Aorta (tissue), 5 donors: ENCODE data around the gene SNAI3. TPM values are rescaled to one million over a fixed set of nuclear protein-coding genes. Genes with fewer than 3 reads are reported as not detected.
A peak's percentile ranks its signal among the peaks of the same experiment; 100 is the strongest.

ENCODE experiments used
- ATAC-seq: fragments of 200-7000 bp; cut with Tn5 transposase; one replicate; pipeline ENCODE4 v1.9.1; 2022; ENCODE audit warnings: moderate library complexity; ENCODE audit not compliant: low FRiP score
- DNase-seq, 2 donors: peaks; one replicate each; pipeline ENCODE4 v3.0.0-alpha.2; 2020
- H3K27ac ChIP-seq, 2 donors: one replicate each; pipeline ENCODE4 v1.5.1; 2013; ENCODE audit warnings: low read length in 2 of 2, mild to moderate bottlenecking in 2 of 2, moderate library complexity in 2 of 2, control low read depth in 1 of 2, inconsistent platforms in 1 of 2, low read depth in 1 of 2
- H3K27me3 ChIP-seq, 2 donors: one replicate each; pipeline ENCODE4 v1.6.1; 2013; ENCODE audit warnings: control low read depth in 1 of 2, low read length in 1 of 2, mild to moderate bottlenecking in 1 of 2, moderate library complexity in 1 of 2; ENCODE audit not compliant: insufficient read depth in 2 of 2, control insufficient read depth in 1 of 2
- H3K36me3 ChIP-seq, 2 donors: one replicate each; pipeline ENCODE4 v1.6.1; 2013; ENCODE audit warnings: control low read depth in 1 of 2, low read length in 1 of 2, mild to moderate bottlenecking in 1 of 2; ENCODE audit not compliant: insufficient read depth in 2 of 2, control insufficient read depth in 1 of 2
- H3K4me1 ChIP-seq, 2 donors: one replicate each; pipeline ENCODE4 v1.6.1; 2013; ENCODE audit warnings: low read length in 2 of 2, control low read depth in 1 of 2, mild to moderate bottlenecking in 1 of 2, moderate library complexity in 1 of 2; ENCODE audit not compliant: insufficient read depth in 2 of 2, control insufficient read depth in 1 of 2
- H3K4me3 ChIP-seq, 2 donors: one replicate each; pipeline ENCODE4 v1.5.1; 2013; ENCODE audit warnings: low read length in 2 of 2, control low read depth in 1 of 2, mild to moderate bottlenecking in 1 of 2
- H3K9me3 ChIP-seq: one replicate; pipeline ENCODE4 v1.6.1; 2013; ENCODE audit warnings: mild to moderate bottlenecking, low read length; ENCODE audit not compliant: control insufficient read depth
- WGBS, 2 donors: extraction: QIAGEN DNeasy Blood & Tissue Kit; methylation state at CpG; one replicate each; pipeline ENCODE4 v1.1.7; 2013; 5-methylcytosine and 5-hydroxymethylcytosine counted together
- intact Hi-C, 2 donors: fragments of 100-400 bp; cut with DNase I; formaldehyde crosslinking; loops; one replicate each; pipeline versions ENCODE4 v1.14.2 to v1.15.0; 2022
- polyA plus RNA-seq, 2 donors: library from polyadenylated mRNA; stranded (reverse); fragments of 200-250 nt; gene quantifications; one replicate each; pipeline ENCODE4 v1.2.3, GENCODE V29; 2013
- total RNA-seq, 2 donors: library from RNA; stranded (reverse); fragmentation: NEBNext Ultra II Directional; extraction: Animal tissue kit (Norgen Biotek cat#: 25700); gene quantifications; one replicate each; pipeline ENCODE4 v1.2.1, GENCODE V29; 2021
- donor health status: healthy with polysubstance abuse.
- donor health status: Bipolar disorder and iron deficiency.
- donor health status: DM: no; HTN: no; CAD: no.
- donor health status: DM: no; HTN: no; CAD: no.
- donor health status: DM: yes; HTN: yes; CAD: no.

Gene SNAI3
- total and polyA plus RNA-seq, 4 donors = 0.27 to 1.6 (median 0.71) TPM; not detected in 1

GRCh38 chr16:88662222-88662842 is 24.0 kb downstream of the SNAI3 start:
- Histone ChIP-seq H3K27me3 (no peaks in the 10 kb centered on the region), H3K36me3 (no peaks in the 10 kb centered on the region), H3K4me3 (peak overlapping the region; percentile 52 to 80), H3K4me1 (no peaks in the 10 kb centered on the region), H3K9me3 (no peaks in the 10 kb centered on the region), H3K27ac (no peak overlapping the region)
- DNase-seq = peak; percentile 40 to 75
- intact Hi-C loops = loop anchor here in 1 of 2 donors (5.0 kb wide), 1 partner anchor 45 kb away; the partner anchor contains the start of genes CTU2 and RNF166
- WGBS, 2 donors = 1% methylated on average over 46 to 49 of the region's 49 CpGs
- ATAC-seq = no peak

DNA sequence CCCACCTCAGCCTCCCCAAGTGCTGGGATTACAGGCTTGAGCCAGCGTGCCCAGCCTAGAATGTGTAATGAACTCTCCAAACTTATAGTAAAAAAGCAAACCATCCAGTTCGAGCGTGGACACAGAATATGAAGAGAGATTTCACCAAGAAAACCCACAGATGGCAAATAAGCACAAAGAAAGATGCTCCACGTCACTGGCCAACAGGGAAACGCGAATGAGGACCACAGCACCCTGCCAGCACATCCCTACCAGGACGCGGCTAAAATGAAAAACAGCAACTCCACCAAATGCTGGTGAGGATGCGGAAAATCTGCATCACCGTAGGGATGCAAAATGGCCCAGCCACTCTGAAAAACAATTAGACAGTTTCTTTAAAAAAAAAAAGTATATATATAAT is 24.8 kb downstream of the SNAI3 start:
- ATAC-seq = no peak
- H3K9me3 ChIP-seq = no peaks in the 10 kb centered on the region
- no peaks in the 10 kb centered on the region for H3K36me3 ChIP-seq
- WGBS, 2 donors = 83 to 84% methylated on average over 10 of the region's 10 CpGs
- no peak overlapping the region for H3K27ac ChIP-seq
- no peak overlapping the region for H3K4me3 ChIP-seq
- intact Hi-C loops = loop anchor here in 1 of 2 donors (5.0 kb wide), 1 partner anchor 46 kb away; the partner anchor contains the start of genes CTU2 and RNF166
- no peaks in the 10 kb centered on the region for H3K27me3 ChIP-seq
- H3K4me1 ChIP-seq = no peaks in the 10 kb centered on the region
- DNase-seq = no peak

DNA sequence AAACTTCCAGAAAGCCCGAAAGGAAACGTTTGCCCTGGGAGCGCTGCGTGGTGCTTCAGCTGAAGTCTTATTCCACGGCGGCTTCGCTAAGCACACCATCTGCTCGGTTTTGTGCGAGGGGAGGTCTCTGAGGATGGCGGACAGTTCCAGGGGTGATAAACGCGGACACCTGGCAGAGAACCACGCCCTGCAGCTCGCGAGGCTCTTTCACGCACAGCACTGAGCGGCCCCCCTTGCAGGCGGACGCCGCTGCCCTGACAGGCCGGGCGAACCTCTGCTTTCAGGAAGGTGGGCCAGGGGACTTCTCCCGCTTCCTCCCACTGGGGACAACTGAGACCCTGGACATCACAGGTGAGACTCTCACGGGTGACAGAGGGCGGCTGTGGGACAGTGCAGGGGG is 27.1 kb downstream of the SNAI3 start:
- WGBS, 2 donors = 93 to 94% methylated on average over 25 of the region's 25 CpGs
- intact Hi-C loops = no loop called here
- no peak for ATAC-seq
- Histone ChIP-seq H3K27ac (no peak overlapping the region), H3K4me3 (no peak overlapping the region), H3K27me3 (no peaks in the 10 kb centered on the region), H3K9me3 (no peaks in the 10 kb centered on the region), H3K36me3 (peaks cover 0 to 2% of the 10 kb centered on the region in 2 donors), H3K4me1 (no peaks in the 10 kb centered on the region)
- peak in 1 of 2 donors; percentile 42 for DNase-seq

DNA sequence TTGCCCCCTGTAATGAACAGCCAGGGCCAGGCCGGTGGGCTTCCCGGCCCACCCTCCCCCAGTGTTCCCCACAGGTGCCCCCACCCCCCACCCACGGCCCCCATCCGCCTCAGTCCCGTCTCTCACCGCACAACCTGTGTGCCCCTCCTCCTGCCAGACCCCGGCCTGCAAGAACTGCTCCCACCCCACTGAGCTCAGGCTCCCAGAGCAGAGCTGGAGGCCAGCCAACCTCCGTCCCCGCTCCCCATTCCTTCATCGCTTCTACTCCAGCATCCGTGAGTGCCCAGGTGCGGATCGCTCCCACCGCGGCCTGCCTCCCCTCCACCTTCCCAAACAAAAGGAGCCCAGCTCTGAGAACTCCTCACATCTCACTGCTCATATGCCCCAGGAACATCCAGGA is 27.6 kb downstream of the SNAI3 start:
- no peaks in the 10 kb centered on the region for H3K4me1 ChIP-seq
- H3K4me3 ChIP-seq = no peak overlapping the region
- peak; percentile 40 to 75 for DNase-seq
- peaks cover 0 to 2% of the 10 kb centered on the region in 2 donors for H3K36me3 ChIP-seq
- intact Hi-C loops = no loop called here
- 88% methylated on average over 15 of the region's 15 CpGs for WGBS, 2 donors
- no peaks in the 10 kb centered on the region for H3K9me3 ChIP-seq
- no peak for ATAC-seq
- H3K27ac ChIP-seq = no peak overlapping the region
- no peaks in the 10 kb centered on the region for H3K27me3 ChIP-seq

DNA sequence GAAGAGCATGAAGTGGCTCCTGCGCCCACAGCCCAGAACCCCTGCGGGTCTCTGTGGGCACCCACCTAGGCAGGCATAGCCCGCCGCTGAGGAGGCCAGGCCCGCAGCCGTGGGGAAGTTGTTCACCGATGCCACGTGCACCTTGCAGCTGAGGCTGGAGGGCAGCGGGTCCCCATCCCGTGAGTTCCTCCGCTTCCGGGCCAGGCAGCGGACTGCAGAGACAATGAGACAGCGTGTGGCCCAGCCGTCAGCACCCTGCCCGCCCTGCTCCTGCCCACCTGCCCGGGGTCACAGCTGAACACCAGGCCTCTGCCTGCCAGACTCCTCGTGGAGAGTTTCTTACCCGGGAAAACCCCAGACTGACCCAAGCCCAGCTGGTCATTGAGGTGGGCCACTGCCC is 28.9 kb downstream of the SNAI3 start:
- intact Hi-C loops = no loop called here
- DNase-seq = peak in 1 of 2 donors; percentile 42
- Histone ChIP-seq H3K9me3 (no peaks in the 10 kb centered on the region), H3K27me3 (no peaks in the 10 kb centered on the region), H3K4me1 (no peaks in the 10 kb centered on the region), H3K36me3 (peaks cover 0 to 2% of the 10 kb centered on the region in 2 donors), H3K4me3 (no peak overlapping the region), H3K27ac (no peak overlapping the region)
- WGBS, 2 donors = 91 to 92% methylated on average over 18 to 19 of the region's 19 CpGs
- no peak for ATAC-seq

GRCh38 chr16:88656291-88656980 is 29.9 kb downstream of the SNAI3 start:
- intact Hi-C loops = no loop called here

DNA sequence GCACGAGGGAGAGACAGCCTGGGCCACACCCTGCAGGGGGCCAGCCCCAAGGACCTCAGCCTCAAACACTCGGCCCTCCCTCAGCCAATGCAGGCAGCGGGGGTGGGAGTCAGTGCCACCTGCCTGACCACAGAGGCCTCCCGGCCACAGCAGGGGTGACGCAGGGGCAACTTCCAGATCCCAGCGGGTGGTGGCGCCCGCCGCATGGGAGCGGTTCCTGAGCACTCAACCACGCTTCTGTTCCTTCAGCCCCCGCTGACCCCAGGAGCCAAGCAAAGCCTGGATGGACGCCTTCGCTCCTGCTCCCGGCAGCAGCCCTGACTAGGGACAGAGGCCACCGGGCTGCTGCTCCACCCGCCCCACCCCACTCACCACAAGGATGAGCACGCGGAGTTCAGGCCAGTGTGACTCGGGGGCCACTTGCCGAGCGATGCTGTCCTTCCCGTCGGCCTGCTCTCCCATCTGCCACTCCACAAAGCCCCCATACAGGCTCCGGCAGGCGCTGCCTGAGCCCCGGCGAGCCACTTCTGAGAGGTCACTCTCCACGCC is 30.5 kb downstream of the SNAI3 start:
- no peaks in the 10 kb centered on the region for H3K9me3 ChIP-seq
- DNase-seq (peak in 1 of 2 donors; percentile 38), ATAC-seq (no peak)
- no peaks in the 10 kb centered on the region for H3K27me3 ChIP-seq
- H3K4me3 ChIP-seq = no peak overlapping the region
- H3K36me3 ChIP-seq = peaks cover 0 to 2% of the 10 kb centered on the region in 2 donors
- H3K4me1 ChIP-seq = no peaks in the 10 kb centered on the region
- intact Hi-C loops = no loop called here
- H3K27ac ChIP-seq = no peak overlapping the region
- 93 to 95% methylated on average over 29 of the region's 29 CpGs for WGBS, 2 donors

More at GRCh38 chr16:88656291-88656980, 29.9 kb downstream of the SNAI3 start:
- Histone ChIP-seq H3K36me3 (peaks cover 0 to 2% of the 10 kb centered on the region in 2 donors), H3K27ac (no peak overlapping the region), H3K4me1 (no peaks in the 10 kb centered on the region), H3K27me3 (no peaks in the 10 kb centered on the region), H3K9me3 (no peaks in the 10 kb centered on the region), H3K4me3 (no peak overlapping the region)
- DNase-seq (peak in 1 of 2 donors; percentile 39), ATAC-seq (no peak)
- 87 to 89% methylated on average over 25 of the region's 25 CpGs for WGBS, 2 donors

DNA sequence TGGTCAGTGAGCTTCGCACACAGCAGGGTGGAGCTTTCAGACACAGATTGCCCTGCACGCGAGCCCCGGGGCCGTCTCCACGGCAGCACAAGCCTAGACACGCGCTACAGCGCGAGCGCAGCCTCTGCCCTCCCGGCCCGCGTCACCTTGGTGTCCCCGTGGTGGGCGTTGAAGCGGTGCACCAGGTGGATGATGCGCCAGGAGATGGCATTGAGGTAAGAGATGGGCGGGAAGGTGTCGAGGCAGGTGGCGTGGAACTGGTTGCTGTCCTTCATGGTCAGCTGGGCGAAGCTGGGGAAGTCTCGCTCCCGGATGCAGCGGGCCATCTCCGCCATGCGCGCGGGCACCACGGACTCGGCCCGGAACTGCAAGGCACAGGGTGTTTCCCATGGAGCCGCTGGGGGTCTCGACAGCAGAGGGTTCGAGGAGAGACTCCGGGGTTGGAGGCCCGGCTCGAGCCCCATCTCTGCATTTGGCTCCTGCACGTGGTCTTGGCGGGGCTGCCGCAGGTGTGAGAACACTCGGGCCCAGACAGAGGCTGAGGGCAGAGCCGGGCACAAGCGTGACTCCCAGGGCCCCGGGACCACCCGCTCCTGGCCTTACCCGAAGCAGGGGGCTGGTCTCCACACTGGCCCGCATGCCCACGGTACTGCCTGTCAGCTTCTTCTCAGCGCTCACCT is 31.1 kb downstream of the SNAI3 start:
- intact Hi-C loops = no loop called here
- 95 to 97% methylated on average over 50 of the region's 50 CpGs for WGBS, 2 donors
- H3K4me1 ChIP-seq = no peaks in the 10 kb centered on the region
- no peaks in the 10 kb centered on the region for H3K9me3 ChIP-seq
- no peak overlapping the region for H3K4me3 ChIP-seq
- no peak for ATAC-seq
- H3K36me3 ChIP-seq = peaks cover 0 to 2% of the 10 kb centered on the region in 2 donors
- peak in 1 of 2 donors; percentile 47 for DNase-seq
- H3K27ac ChIP-seq = no peak overlapping the region
- no peaks in the 10 kb centered on the region for H3K27me3 ChIP-seq
